HepG2 (cell line): ENCODE data around the gene MTCH2. TPM values are rescaled to one million over a fixed set of nuclear protein-coding genes. Genes with fewer than 3 reads are reported as not detected.

ENCODE experiments used
- CBX5 ChIP-seq: sonication (generic); formaldehyde crosslinking; IDR thresholded peaks from 2 replicates; pipeline ENCODE4 v1.4.0; 2020; ENCODE audit warnings: missing genetic modification reagents, borderline replicate concordance
- CREM ChIP-seq, 2 experiments: sonication (generic) in 1 of 2; formaldehyde crosslinking in 1 of 2; IDR thresholded peaks; 2 replicates each; pipeline versions ENCODE4 v1.4.0 to v1.6.1; 2016 to 2020; ENCODE audit warnings: antibody characterized with exemption in 1 of 2, mild to moderate bottlenecking in 1 of 2, missing genetic modification reagents in 1 of 2
- MAFF ChIP-seq: IDR thresholded peaks from 2 replicates; pipeline ENCODE4 v1.6.1; 2011; ENCODE audit warnings: low read depth, low read length, improper control_type of control experiment
- MBNL3 ChIP-seq: fragments of 250-450 bp; sonication (Bioruptor Pico); conservative IDR thresholded peaks from 2 replicates; pipeline ENCODE4 v1.8.0; 2022; ENCODE audit warnings: mild to moderate bottlenecking, inconsistent platforms
- MIER3 ChIP-seq: IDR thresholded peaks from 2 replicates; pipeline ENCODE4 v1.6.1; 2016; ENCODE audit warnings: missing compliant biosample characterization, borderline replicate concordance
- MLLT10 ChIP-seq: sonication (generic); formaldehyde crosslinking; IDR thresholded peaks from 2 replicates; pipeline ENCODE4 v1.4.0; 2020; ENCODE audit warnings: missing genetic modification reagents
- NFYB ChIP-seq: sonication (generic); formaldehyde crosslinking; IDR thresholded peaks from 2 replicates; pipeline ENCODE4 v1.4.0; 2020; ENCODE audit warnings: missing genetic modification reagents
- PAX8 ChIP-seq: sonication (generic); formaldehyde crosslinking; IDR thresholded peaks from 2 replicates; pipeline ENCODE4 v1.8.0; 2022; ENCODE audit warnings: mild to moderate bottlenecking, missing genetic modification reagents, borderline replicate concordance
- SIN3B ChIP-seq: fragments of 150-350 bp; IDR thresholded peaks from 2 replicates; pipeline ENCODE4 v1.6.1; 2014; ENCODE audit warnings: low read length
- SIX1 ChIP-seq: sonication (generic); formaldehyde crosslinking; IDR thresholded peaks from 2 replicates; pipeline ENCODE4 v1.4.0; 2020; ENCODE audit warnings: missing genetic modification reagents, borderline replicate concordance
- SKI ChIP-seq: fragments of 450-650 bp; IDR thresholded peaks from one replicate; pipeline ENCODE4 v1.6.1; 2018; ENCODE audit warnings: mild to moderate bottlenecking; ENCODE audit not compliant: partially characterized antibody
- SRSF4 ChIP-seq: fragments of 200-400 bp; formaldehyde crosslinking; IDR thresholded peaks from one replicate; pipeline ENCODE4 v1.6.1; 2018; ENCODE audit warnings: mild to moderate bottlenecking, low read depth, low read length, moderate library complexity; ENCODE audit not compliant: poor library complexity, severe bottlenecking
- STAG1 ChIP-seq: sonication (generic); formaldehyde crosslinking; IDR thresholded peaks from 2 replicates; pipeline ENCODE4 v1.4.0; 2020; ENCODE audit warnings: missing genetic modification reagents
- TARDBP ChIP-seq: sonication (generic); formaldehyde crosslinking; IDR thresholded peaks from 2 replicates; pipeline ENCODE4 v1.8.0; 2022; ENCODE audit warnings: mild to moderate bottlenecking, missing genetic modification reagents
- ZMYM4 ChIP-seq: sonication (generic); formaldehyde crosslinking; IDR thresholded peaks from 2 replicates; pipeline ENCODE4 v1.8.1; 2023; ENCODE audit warnings: mild to moderate bottlenecking, missing genetic modification reagents
- ZNF142 ChIP-seq: sonication (generic); formaldehyde crosslinking; IDR thresholded peaks from 2 replicates; pipeline ENCODE4 v1.4.0; 2020; ENCODE audit warnings: missing genetic modification reagents
- ZNF251 ChIP-seq: sonication (generic); formaldehyde crosslinking; IDR thresholded peaks from 2 replicates; pipeline ENCODE4 v1.9.0; 2021; ENCODE audit warnings: mild to moderate bottlenecking, missing genetic modification reagents
- ZNF660 ChIP-seq: sonication (generic); formaldehyde crosslinking; IDR thresholded peaks from 2 replicates; pipeline ENCODE4 v1.5.1; 2020; ENCODE audit warnings: mild to moderate bottlenecking, low read depth, missing genetic modification reagents, borderline replicate concordance
- ZNF781 ChIP-seq: sonication (generic); formaldehyde crosslinking; IDR thresholded peaks from 2 replicates; pipeline ENCODE4 v1.5.1; 2020; ENCODE audit warnings: borderline replicate concordance, mild to moderate bottlenecking, missing genetic modification reagents; ENCODE audit errors: not compliant biosample characterization
- polyA plus RNA-seq, 8 experiments: library from polyadenylated mRNA; depleted of rRNA in 3 of 8; stranded (reverse) in 7 of 8; unstranded in 1 of 8; fragments of >200 nt; fragmentation: Illumina TruSeq in 4 of 8; extraction: Trizol in 4 of 8; gene quantifications; 2 replicates each; pipeline versions ENCODE4 v1.2.1 to v1.2.3, GENCODE V29; 2011 to 2016; ENCODE audit warnings: low read depth in 4 of 8, missing spikeins in 1 of 8, mixed read lengths in 1 of 8; ENCODE audit not compliant: insufficient read depth in 1 of 8
- total RNA-seq, 5 experiments: library from RNA; depleted of rRNA; stranded (reverse); fragments of >200 nt; fragmentation: Illumina TruSeq; extraction: Trizol; gene quantifications; 2 replicates each; pipeline ENCODE4 v1.2.3, GENCODE V29; 2016; ENCODE audit warnings: low read depth in 1 of 5
- TF ChIP-seq, protein P1 (sequence below): sonication (generic); formaldehyde crosslinking; IDR thresholded peaks from 2 replicates; pipeline ENCODE4 v1.4.0; 2020; ENCODE audit warnings: mild to moderate bottlenecking, missing genetic modification reagents
- TF ChIP-seq, protein P2 (sequence below): sonication (generic); formaldehyde crosslinking; IDR thresholded peaks from 2 replicates; pipeline ENCODE4 v1.4.0; 2020; ENCODE audit warnings: missing genetic modification reagents

Gene MTCH2
- total and polyA plus RNA-seq, 2 of the 13 experiments (the other 11 are each of a cell fraction or from before 2014, with no cell fraction given), result 112 to 272 TPM

DNA sequence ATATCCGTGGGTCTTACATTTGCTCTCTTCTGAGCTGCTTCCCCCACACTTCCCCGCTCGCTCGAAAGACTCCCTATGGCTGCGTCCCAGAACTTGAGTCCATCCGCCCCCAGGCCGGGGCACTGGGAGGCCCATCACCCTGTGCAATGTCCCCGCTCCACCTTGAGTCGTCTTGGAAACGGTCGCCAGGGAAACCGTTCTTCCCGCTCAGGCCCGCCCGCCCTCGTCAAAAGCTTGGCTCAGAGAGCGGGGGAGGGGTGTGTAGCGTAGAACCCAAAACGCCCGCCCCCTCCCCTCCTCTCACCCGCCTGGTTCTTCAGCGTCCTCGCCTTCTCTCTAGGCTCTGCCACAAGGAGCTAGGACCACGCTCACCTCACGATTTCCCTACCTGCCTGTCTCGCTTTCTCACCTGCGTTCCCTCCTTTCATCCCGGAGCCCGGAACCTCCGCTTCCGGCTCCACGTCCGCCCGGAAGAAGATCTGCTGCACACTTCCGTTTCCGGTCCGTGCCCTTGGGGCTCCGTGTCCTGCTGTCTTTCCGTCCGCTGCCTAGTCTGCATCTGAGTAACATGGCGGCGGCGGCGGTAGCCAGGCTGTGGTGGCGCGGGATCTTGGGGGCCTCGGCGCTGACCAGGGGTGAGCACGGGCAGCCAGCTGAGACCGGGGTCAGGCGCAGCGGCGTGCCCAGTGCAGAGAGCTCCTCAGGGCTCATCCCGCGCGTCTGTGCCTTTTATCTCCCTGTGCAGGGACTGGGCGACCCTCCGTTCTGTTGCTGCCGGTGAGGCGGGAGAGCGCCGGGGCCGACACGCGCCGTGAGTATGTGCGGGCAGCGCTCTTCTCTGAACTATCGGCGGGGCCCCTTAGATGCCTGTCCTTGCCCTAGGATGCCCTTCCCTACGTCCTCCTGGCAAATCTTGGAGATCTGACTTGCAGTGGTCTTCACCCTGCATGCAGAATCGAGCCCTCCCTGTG, 63.5 kb downstream of the MTCH2 start, which contains the start of the genes KBTBD4 and NDUFS3 (continued):
- peak; percentile 81 for TF ChIP-seq CREM (IDR thresholded peaks at IDR 0.05)
- TF ChIP-seq CREM (CRISPR knock-in tag; IDR thresholded peaks at IDR 0.05), result no peak; the same call in 1 of the 2 replicates
- no peak for TF ChIP-seq SIX1
- TF ChIP-seq CBX5 (CRISPR knock-in tag), result peak; percentile 99
- TF ChIP-seq, protein P1, sequence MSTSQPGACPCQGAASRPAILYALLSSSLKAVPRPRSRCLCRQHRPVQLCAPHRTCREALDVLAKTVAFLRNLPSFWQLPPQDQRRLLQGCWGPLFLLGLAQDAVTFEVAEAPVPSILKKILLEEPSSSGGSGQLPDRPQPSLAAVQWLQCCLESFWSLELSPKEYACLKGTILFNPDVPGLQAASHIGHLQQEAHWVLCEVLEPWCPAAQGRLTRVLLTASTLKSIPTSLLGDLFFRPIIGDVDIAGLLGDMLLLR (CRISPR knock-in tag), result peak; percentile 47; the same call in 1 of the 2 replicates
- no peak for TF ChIP-seq SRSF4
- TF ChIP-seq ZNF781 (CRISPR knock-in tag), result peak; percentile 49
- TF ChIP-seq MIER3, result peak; percentile 98
- TF ChIP-seq MLLT10 (CRISPR knock-in tag), result no peak
- TF ChIP-seq PAX8 (CRISPR knock-in tag), result peak; percentile 58
- TF ChIP-seq TARDBP, result peak; percentile 99
- peak; percentile 87 for TF ChIP-seq ZMYM4 (CRISPR knock-in tag)
- TF ChIP-seq ZNF142 (CRISPR knock-in tag), result peak; percentile 53; the same call in 1 of the 2 replicates
- no peak; the same call in 1 of the 2 replicates for TF ChIP-seq STAG1 (CRISPR knock-in tag)
- no peak for TF ChIP-seq ZNF660
- TF ChIP-seq MAFF, result no peak
- TF ChIP-seq NFYB, result 0 out of 2 replicates have a peak, but pooled peaks have one; percentile 9
- TF ChIP-seq SIN3B, result peak; percentile 99
- TF ChIP-seq SKI, result peak; percentile 65
- TF ChIP-seq, protein P2, sequence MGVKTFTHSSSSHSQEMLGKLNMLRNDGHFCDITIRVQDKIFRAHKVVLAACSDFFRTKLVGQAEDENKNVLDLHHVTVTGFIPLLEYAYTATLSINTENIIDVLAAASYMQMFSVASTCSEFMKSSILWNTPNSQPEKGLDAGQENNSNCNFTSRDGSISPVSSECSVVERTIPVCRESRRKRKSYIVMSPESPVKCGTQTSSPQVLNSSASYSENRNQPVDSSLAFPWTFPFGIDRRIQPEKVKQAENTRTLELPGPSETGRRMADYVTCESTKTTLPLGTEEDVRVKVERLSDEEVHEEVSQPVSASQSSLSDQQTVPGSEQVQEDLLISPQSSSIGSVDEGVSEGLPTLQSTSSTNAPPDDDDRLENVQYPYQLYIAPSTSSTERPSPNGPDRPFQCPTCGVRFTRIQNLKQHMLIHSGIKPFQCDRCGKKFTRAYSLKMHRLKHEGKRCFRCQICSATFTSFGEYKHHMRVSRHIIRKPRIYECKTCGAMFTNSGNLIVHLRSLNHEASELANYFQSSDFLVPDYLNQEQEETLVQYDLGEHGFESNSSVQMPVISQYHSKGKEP (CRISPR knock-in tag), result 0 out of 2 replicates have a peak, but pooled peaks have one; percentile 68
- TF ChIP-seq ZNF251 (CRISPR knock-in tag), result no peak
- TF ChIP-seq MBNL3 (CRISPR knock-in tag), result no peak
